CD4-positive, alpha-beta memory T cell (primary cell): Measurements from ENCODE around the gene NKX1-2. TPM values are rescaled to one million over a fixed set of nuclear protein-coding genes. Genes with fewer than 3 reads are reported as not detected.
A peak's percentile ranks its signal among the peaks of the same experiment; 100 is the strongest.

Experiments used
- CTCF ChIA-PET: fragments of 350-600 bp; sonication (Branson Sonifier 250); formaldehyde crosslinking; loops from one replicate; lab custom pipeline; 2021; ENCODE audit warnings: inconsistent platforms; ENCODE audit not compliant: partially characterized antibody; lab: Charles Lee
- POLR2A ChIA-PET: fragments of 350-600 bp; sonication (Branson Sonifier 250); formaldehyde crosslinking; loops from one replicate; lab custom pipeline; 2021; ENCODE audit not compliant: partially characterized antibody; lab: Charles Lee
- DNase-seq, 5 donors: peaks; one replicate each; pipeline versions ENCODE4 v3.0.0 to v3.0.0-alpha.2; 2020 to 2022; ENCODE audit warnings: mixed read lengths in 1 of 5
- H3K27ac ChIP-seq: one replicate; pipeline ENCODE4 v1.7.0; 2013; ENCODE audit warnings: low read depth, low read length
- H3K27me3 ChIP-seq: 2 replicates; pipeline ENCODE4 v1.7.0; 2013; ENCODE audit warnings: mild to moderate bottlenecking, low read length, moderate library complexity; ENCODE audit not compliant: insufficient read depth
- H3K36me3 ChIP-seq: 2 replicates; pipeline ENCODE4 v1.7.0; 2013; ENCODE audit warnings: mild to moderate bottlenecking, low read length, moderate library complexity; ENCODE audit not compliant: insufficient read depth
- H3K4me1 ChIP-seq: 2 replicates; pipeline ENCODE4 v1.7.0; 2013; ENCODE audit warnings: mild to moderate bottlenecking, low read length, moderate library complexity; ENCODE audit not compliant: insufficient read depth
- H3K4me3 ChIP-seq, 2 donors: one replicate each; pipeline ENCODE4 v1.7.0; 2013; ENCODE audit warnings: low read length in 2 of 2, mild to moderate bottlenecking in 1 of 2
- H3K9me3 ChIP-seq, 2 donors: one replicate each; pipeline ENCODE4 v1.7.0; 2013; ENCODE audit warnings: low read length in 2 of 2, control low read depth in 1 of 2; ENCODE audit not compliant: control insufficient read depth in 1 of 2
- H3K27ac Mint-ChIP-seq, 7 donors: one replicate each; pipeline ENCODE4 v1.8.0; 2020 to 2021; ENCODE audit warnings: mixed read lengths in 7 of 7, mild to moderate bottlenecking in 6 of 7, inconsistent platforms in 3 of 7, moderate library complexity in 3 of 7
- H3K27me3 Mint-ChIP-seq, 2 donors: one replicate each; pipeline ENCODE4 v1.8.0; 2020 to 2021; ENCODE audit warnings: mixed read lengths in 2 of 2
- H3K36me3 Mint-ChIP-seq, 2 donors: one replicate each; pipeline ENCODE4 v1.8.0; 2020 to 2021; ENCODE audit warnings: mixed read lengths in 2 of 2, inconsistent platforms in 1 of 2, mild to moderate bottlenecking in 1 of 2
- H3K4me1 Mint-ChIP-seq, 4 donors: one replicate each; pipeline ENCODE4 v1.8.0; 2020 to 2021; ENCODE audit warnings: mixed read lengths in 4 of 4, mild to moderate bottlenecking in 1 of 4
- H3K4me3 Mint-ChIP-seq, 8 donors: one replicate each; pipeline ENCODE4 v1.8.0; 2020 to 2021; ENCODE audit warnings: mixed read lengths in 8 of 8, mild to moderate bottlenecking in 7 of 8, moderate library complexity in 6 of 8, inconsistent platforms in 3 of 8
- H3K9me3 Mint-ChIP-seq, 8 donors: one replicate each; pipeline ENCODE4 v1.8.0; 2020 to 2021; ENCODE audit warnings: mixed read lengths in 8 of 8, mild to moderate bottlenecking in 5 of 8, inconsistent platforms in 3 of 8, moderate library complexity in 1 of 8
- intact Hi-C: fragments of 100-400 bp; cut with micrococcal nuclease; formaldehyde crosslinking; loops from one replicate; pipeline ENCODE4 v1.15.1; 2023
- polyA plus RNA-seq, 2 donors: library from polyadenylated mRNA; unstranded; fragments of 300-500 nt; fragmentation: Illumina TruSeq; gene quantifications; one replicate each; pipeline ENCODE4 v1.2.3, GENCODE V29; 2021
- total RNA-seq, 2 experiments: library from RNA; stranded (reverse); gene quantifications; one replicate each; pipeline ENCODE4 v1.2.3, GENCODE V29; 2021

NKX1-2 gene
- total and polyA plus RNA-seq, 4 experiments from 2014 or later: not detected

GRCh38 chr10:124465777-124466488 lies 16.1 kb upstream of the NKX1-2 start:
- no peak overlapping the region for H3K4me3 ChIP-seq
- Mint-ChIP-seq H3K9me3 (peaks cover 0 to 2% (median 0%) of the 10 kb centered on the region in 8 donors), H3K4me1 (peaks cover 21 to 39% (median 31%) of the 10 kb centered on the region in 4 donors), H3K27me3 (no peaks in the 10 kb centered on the region), H3K4me3 (peak overlapping the region in 5 of 8 donors; percentile 51 to 75 (median 71)), H3K27ac (peak overlapping the region in 5 of 7 donors; percentile 54 to 78 (median 71)), H3K36me3 (peaks cover 0 to 4% of the 10 kb centered on the region in 2 donors)
- DNase-seq: no peak
- intact Hi-C loops: no loop called here
- H3K4me1 ChIP-seq: peaks cover 26% of the 10 kb centered on the region
- no peaks in the 10 kb centered on the region for H3K36me3 ChIP-seq
- CTCF ChIA-PET: no interaction called here
- no peaks in the 10 kb centered on the region for H3K9me3 ChIP-seq
- no peak overlapping the region for H3K27ac ChIP-seq
- H3K27me3 ChIP-seq: no peaks in the 10 kb centered on the region
- POLR2A ChIA-PET: interaction anchor here (1.5 kb wide), 1 partner anchor 275 kb away, joined by 3 read pairs; no protein-coding TSS in a partner anchor

GRCh38 chr10:124465003-124465776 lies 15.4 kb upstream of the NKX1-2 start:
- Mint-ChIP-seq H3K27me3 (no peaks in the 10 kb centered on the region), H3K4me1 (peaks cover 21 to 39% (median 31%) of the 10 kb centered on the region in 4 donors), H3K27ac (peak overlapping the region in 6 of 7 donors; percentile 71 to 87 (median 80)), H3K9me3 (peaks cover 0 to 2% (median 0%) of the 10 kb centered on the region in 8 donors), H3K36me3 (peaks cover 0 to 4% of the 10 kb centered on the region in 2 donors), H3K4me3 (peak overlapping the region; percentile 51 to 75 (median 68))
- Histone ChIP-seq H3K36me3 (no peaks in the 10 kb centered on the region), H3K9me3 (no peaks in the 10 kb centered on the region), H3K27me3 (no peaks in the 10 kb centered on the region), H3K4me1 (peaks cover 27% of the 10 kb centered on the region), H3K27ac (no peak overlapping the region), H3K4me3 (no peak overlapping the region)
- peak in 1 of 5 donors; percentile 12 for DNase-seq
- CTCF ChIA-PET: interaction anchor here (1.4 kb wide), 1 partner anchor 76 kb away, joined by 4 read pairs; no protein-coding TSS in a partner anchor
- intact Hi-C loops: no loop called here
- POLR2A ChIA-PET: interaction anchor here (1.5 to 1.9 kb wide), 2 partner anchors 276 to 327 kb away, joined by 3 to 6 read pairs; partner anchors contain the start of gene EEF1AKMT2

GRCh38 chr10:124464028-124464965 lies 14.5 kb upstream of the NKX1-2 start:
- POLR2A ChIA-PET: interaction anchor here (1.1 to 1.9 kb wide), 3 partner anchors 277 to 1511 kb away, joined by 3 to 6 read pairs (median 5); partner anchors contain the start of gene EEF1AKMT2
- Mint-ChIP-seq H3K27me3 (no peaks in the 10 kb centered on the region), H3K36me3 (peaks cover 0 to 1% of the 10 kb centered on the region in 2 donors), H3K9me3 (peaks cover 0 to 2% (median 0%) of the 10 kb centered on the region in 8 donors), H3K4me3 (peak overlapping the region in 7 of 8 donors; percentile 26 to 75 (median 57)), H3K27ac (peak overlapping the region; percentile 51 to 87 (median 78)), H3K4me1 (peaks cover 21 to 39% (median 31%) of the 10 kb centered on the region in 4 donors)
- intact Hi-C loops: loop anchor here (5.0 kb wide), 2 partner anchors 328 to 1358 kb away; partner anchors contain the start of genes BCCIP, EEF1AKMT2 and UROS
- CTCF ChIA-PET: interaction anchor here (1.4 kb wide), 1 partner anchor 75 kb away, joined by 4 read pairs; no protein-coding TSS in a partner anchor
- Histone ChIP-seq H3K27me3 (no peaks in the 10 kb centered on the region), H3K4me3 (no peak overlapping the region), H3K4me1 (peaks cover 27% of the 10 kb centered on the region), H3K9me3 (no peaks in the 10 kb centered on the region), H3K36me3 (no peaks in the 10 kb centered on the region), H3K27ac (no peak overlapping the region)
- no peak for DNase-seq

GRCh38 chr10:124462348-124462695 lies 12.5 kb upstream of the NKX1-2 start:
- Mint-ChIP-seq H3K4me1 (peaks cover 21 to 36% (median 29%) of the 10 kb centered on the region in 4 donors), H3K27me3 (peaks cover 4 to 5% of the 10 kb centered on the region in 2 donors), H3K36me3 (peaks cover 0 to 1% of the 10 kb centered on the region in 2 donors), H3K4me3 (peak overlapping the region; percentile 88 to 93 (median 92)), H3K27ac (peak overlapping the region in 5 of 7 donors; percentile 80 to 95 (median 90)), H3K9me3 (peaks cover 0 to 2% (median 0%) of the 10 kb centered on the region in 8 donors)
- H3K36me3 ChIP-seq: no peaks in the 10 kb centered on the region
- H3K27me3 ChIP-seq: no peaks in the 10 kb centered on the region
- no peaks in the 10 kb centered on the region for H3K9me3 ChIP-seq
- DNase-seq: no peak
- CTCF ChIA-PET: interaction anchor here (1.3 to 1.7 kb wide), 2 partner anchors 40 to 468 kb away, joined by 3 to 5 read pairs; no protein-coding TSS in a partner anchor
- peaks cover 27% of the 10 kb centered on the region for H3K4me1 ChIP-seq
- peak overlapping the region; percentile 59 for H3K27ac ChIP-seq
- H3K4me3 ChIP-seq: peak overlapping the region; percentile 42 to 76
- intact Hi-C loops: loop anchor here (2.0 to 5.0 kb wide), 3 partner anchors 330 to 1360 kb away; partner anchors contain the start of genes BCCIP, EEF1AKMT2 and UROS
- POLR2A ChIA-PET: interaction anchor here (1.1 to 3.0 kb wide), 6 partner anchors 11 to 454 kb away, joined by 3 to 24 read pairs (median 5); partner anchors contain the start of genes ABRAXAS2 and OAT

GRCh38 chr10:124461642-124462347 lies 12.0 kb upstream of the NKX1-2 start, which contains the start of gene LHPP:
TSS of gene LHPP (plus strand) at chr10:124461823. CDS start at chr10:124461863, 40 bp downstream.
- Histone ChIP-seq H3K36me3 (no peaks in the 10 kb centered on the region), H3K27ac (peak within 1 kb of the TSS; percentile 59), H3K4me3 (peak within 1 kb of the TSS; percentile 42 to 76), H3K4me1 (peaks cover 27% of the 10 kb centered on the region), H3K9me3 (no peaks in the 10 kb centered on the region), H3K27me3 (no peaks in the 10 kb centered on the region)
- intact Hi-C loops: loop anchor here (1.0 to 5.0 kb wide), 5 partner anchors 42 to 1361 kb away; partner anchors contain the start of genes BCCIP, EEF1AKMT2, FAM53B and UROS
- ChIA-PET POLR2A (interaction anchor here (0.6 to 3.0 kb wide), 10 partner anchors 11 to 455 kb away, joined by 3 to 24 read pairs (median 3); partner anchors contain the start of genes ABRAXAS2 and OAT), CTCF (interaction anchor here (1.0 to 1.7 kb wide), 6 partner anchors 39 to 467 kb away, joined by 3 to 7 read pairs (median 4); no protein-coding TSS in a partner anchor)
- Mint-ChIP-seq H3K4me1 (peaks cover 21 to 36% (median 29%) of the 10 kb centered on the region in 4 donors), H3K36me3 (peaks cover 0 to 1% of the 10 kb centered on the region in 2 donors), H3K4me3 (peak within 1 kb of the TSS; percentile 88 to 96 (median 92)), H3K9me3 (peaks cover 0 to 2% (median 0%) of the 10 kb centered on the region in 8 donors), H3K27ac (peak within 1 kb of the TSS; percentile 80 to 98 (median 97)), H3K27me3 (peaks cover 4 to 5% of the 10 kb centered on the region in 2 donors)
- DNase-seq: peak; percentile 85 to 90 (median 86)
